Measurements from ENCODE around the gene MAB21L4. TPM values are rescaled to one million over a fixed set of nuclear protein-coding genes. Genes with fewer than 3 reads are reported as not detected.

The MAB21L4 gene
- total RNA-seq, 1 experiment from 2014 or later, result not detected

- DNase-seq (ENCODE audit: low read depth, low spot score) (no peak), ATAC-seq (no peak)
- ChIA-PET RAD21 (ENCODE audit: low non-redundant PET in 1 of 2, low total read pairs in 2 of 2, uncharacterized antibody in 2 of 2, unreplicated experiment in 2 of 2) (no interaction called here), CTCF (no interaction called here), POLR2A (no interaction called here)
- H3K9me3 ChIP-seq (ENCODE audit: control insufficient read depth in 1 of 2, insufficient read depth in 1 of 2, low read depth in 1 of 2, low read length in 2 of 2), result no peaks in the 10 kb centered on the region
- H3K27me3 ChIP-seq (ENCODE audit: insufficient read depth, low read length), result no peaks in the 10 kb centered on the region
- H3K4me3 ChIP-seq (replicated peaks in 1 of 2; ENCODE audit: low read depth in 1 of 2, low read length in 2 of 2), result no peak overlapping the region
- no peak overlapping the region for H3K27ac ChIP-seq (ENCODE audit: low read depth, low read length)
- H3K36me3 ChIP-seq (ENCODE audit: control insufficient read depth in 1 of 2, insufficient read depth in 2 of 2, low read length in 2 of 2), result no peaks in the 10 kb centered on the region
- no peak overlapping the region for H3K4me2 ChIP-seq (ENCODE audit: low read length)
- H4K20me1 ChIP-seq (ENCODE audit: insufficient read depth), result no peaks in the 10 kb centered on the region
- H3K4me1 ChIP-seq (ENCODE audit: control insufficient read depth in 1 of 2, insufficient read depth in 2 of 2, low read length in 2 of 2), result no peaks in the 10 kb centered on the region
- intact Hi-C loops (cut with micrococcal nuclease), result no loop called here
- H3K9ac ChIP-seq (ENCODE audit: low read length), result no peak overlapping the region
- H3K9me2 ChIP-seq (ENCODE audit: insufficient read depth), result no peaks in the 10 kb centered on the region
- BruUV-seq (replicated peaks), result no TSS peak
- TF ChIP-seq CBX3 (IDR thresholded peaks at IDR 0.05; ENCODE audit: low read depth) (no peak), ZNF274 (IDR thresholded peaks at IDR 0.05; ENCODE audit: low read depth, low read length) (no peak)
- H2AFZ ChIP-seq (ENCODE audit: low read depth, low read length, poor library complexity, severe bottlenecking), result no peak overlapping the region
- no peaks in the 10 kb centered on the region for H3K79me2 ChIP-seq (ENCODE audit: insufficient read depth, low read length)
These were observed 35.5 kb upstream of the MAB21L4 start for GRCh38 chr2:240931319-240931949.

- Histone ChIP-seq H2AFZ (ENCODE audit: low read depth, low read length, poor library complexity, severe bottlenecking) (no peak overlapping the region), H4K20me1 (ENCODE audit: insufficient read depth) (no peaks in the 10 kb centered on the region), H3K79me2 (ENCODE audit: insufficient read depth, low read length) (no peaks in the 10 kb centered on the region), H3K36me3 (ENCODE audit: control insufficient read depth in 1 of 2, insufficient read depth in 2 of 2, low read length in 2 of 2) (no peaks in the 10 kb centered on the region), H3K4me1 (ENCODE audit: control insufficient read depth in 1 of 2, insufficient read depth in 2 of 2, low read length in 2 of 2) (no peaks in the 10 kb centered on the region), H3K4me3 (replicated peaks in 1 of 2; ENCODE audit: low read depth in 1 of 2, low read length in 2 of 2) (no peak overlapping the region), H3K9me3 (ENCODE audit: control insufficient read depth in 1 of 2, insufficient read depth in 1 of 2, low read depth in 1 of 2, low read length in 2 of 2) (no peaks in the 10 kb centered on the region), H3K27me3 (ENCODE audit: insufficient read depth, low read length) (no peaks in the 10 kb centered on the region), H3K27ac (ENCODE audit: low read depth, low read length) (no peak overlapping the region), H3K9me2 (ENCODE audit: insufficient read depth) (no peaks in the 10 kb centered on the region), H3K4me2 (ENCODE audit: low read length) (no peak overlapping the region), H3K9ac (ENCODE audit: low read length) (no peak overlapping the region)
- ChIA-PET POLR2A (no interaction called here), RAD21 (ENCODE audit: low non-redundant PET in 1 of 2, low total read pairs in 2 of 2, uncharacterized antibody in 2 of 2, unreplicated experiment in 2 of 2) (no interaction called here), CTCF (no interaction called here)
- ATAC-seq (no peak), DNase-seq (ENCODE audit: low read depth, low spot score) (no peak)
- TF ChIP-seq SRF (IDR thresholded peaks at IDR 0.05; ENCODE audit: low read depth) (no peak), RAD21 (IDR thresholded peaks at IDR 0.05; ENCODE audit: low read depth) (no peak), ZBTB33 (IDR thresholded peaks at IDR 0.05; ENCODE audit: extremely low read depth, insufficient replicate concordance, low read length) (no peak), MAX (IDR thresholded peaks at IDR 0.05) (no peak), SP1 (IDR thresholded peaks at IDR 0.05; ENCODE audit: low read depth) (no peak), REST (IDR thresholded peaks at IDR 0.05; ENCODE audit: low read depth) (no peak), ATF3 (IDR thresholded peaks at IDR 0.05) (no peak), ELF1 (IDR thresholded peaks at IDR 0.05; ENCODE audit: borderline replicate concordance, low read depth) (no peak), FOSL1 (IDR thresholded peaks at IDR 0.05; ENCODE audit: low read depth) (no peak)
- BruUV-seq (replicated peaks), result no TSS peak
- intact Hi-C loops (cut with micrococcal nuclease), result no loop called here
These were observed 34.8 kb upstream of the MAB21L4 start for GRCh38 chr2:240930631-240931318.
